ENCODE results near the gene PPIL6.

Gene PPIL6

DNA sequence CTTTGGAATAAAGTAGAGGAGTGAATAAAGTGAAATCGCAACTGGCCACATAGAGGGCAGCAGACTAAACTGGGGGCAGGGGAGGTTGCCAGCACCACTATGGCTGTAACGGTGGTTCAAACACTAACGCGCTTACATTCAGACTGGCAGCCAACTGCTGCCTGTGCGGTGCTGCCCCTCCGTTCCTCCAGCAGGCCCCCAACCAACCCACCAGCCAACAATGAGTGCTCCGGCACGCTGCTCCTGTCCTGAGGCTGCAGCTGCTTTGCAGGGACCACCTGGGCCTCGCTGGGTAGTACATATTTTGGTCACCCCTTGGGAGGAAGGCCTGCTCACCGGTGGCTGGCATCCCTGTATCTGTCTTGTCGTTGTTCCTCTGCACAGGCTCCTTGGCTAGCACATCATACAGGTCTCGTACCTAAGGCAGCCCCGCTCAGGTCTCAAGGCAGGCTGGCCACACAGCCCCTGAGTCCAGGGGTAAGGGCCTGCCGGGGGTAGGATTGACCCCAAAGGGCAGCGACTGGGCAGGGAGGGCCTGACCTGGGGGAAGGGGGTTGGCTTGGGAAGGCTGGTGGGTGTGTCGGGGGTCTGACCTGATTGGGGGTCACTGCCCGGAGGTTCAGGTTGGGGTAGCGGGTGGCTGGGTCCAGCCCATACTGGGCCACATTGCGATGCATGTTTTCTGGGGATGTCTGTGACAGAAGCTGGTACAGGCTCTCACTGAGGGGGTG lies 8.8 kb upstream of the PPIL6 start:
- no peak for DNase-seq (ENCODE audit: low read depth, low spot score)

- DNase-seq (ENCODE audit: low read depth, low spot score): no peak
Measured at GRCh38 chr6:109448615-109449014, 8.2 kb upstream of the PPIL6 start.

DNA sequence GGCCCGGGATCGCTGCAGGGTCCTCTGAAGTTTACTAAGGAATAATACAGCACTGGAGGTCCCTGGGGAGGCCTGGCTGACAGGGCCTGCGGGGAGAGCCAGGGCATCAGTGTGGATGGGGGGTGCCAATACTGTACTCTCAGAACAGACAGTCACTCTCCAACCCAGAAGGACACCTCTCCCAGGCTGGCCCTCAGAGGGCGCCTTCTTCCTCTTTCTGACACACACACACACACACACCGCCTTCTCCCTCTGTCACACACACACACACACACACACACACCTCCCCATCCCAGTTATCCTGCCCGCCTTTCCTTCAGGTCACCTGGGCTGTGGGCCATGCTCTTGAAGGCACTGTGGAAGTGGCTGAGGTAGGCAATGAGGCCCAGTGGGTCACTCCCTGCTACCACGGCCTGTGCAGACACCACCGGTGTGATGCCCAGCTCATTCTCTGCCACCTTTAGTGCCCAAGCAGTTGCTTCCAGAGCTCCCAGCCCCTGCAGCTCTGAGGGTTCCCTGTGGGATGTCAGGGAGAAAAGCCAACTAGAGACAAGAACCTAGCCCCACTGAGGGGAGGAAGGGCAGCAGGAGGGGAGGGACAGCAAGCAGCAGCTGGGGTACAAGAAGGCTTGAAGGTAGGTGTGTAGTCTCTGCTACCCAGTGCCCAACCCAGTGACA lies 7.6 kb upstream of the PPIL6 start:
- DNase-seq (ENCODE audit: low read depth, low spot score): peak; percentile 26

- DNase-seq (ENCODE audit: low read depth, low spot score): no peak
Measured at GRCh38 chr6:109447087-109447486, 6.7 kb upstream of the PPIL6 start.

DNA sequence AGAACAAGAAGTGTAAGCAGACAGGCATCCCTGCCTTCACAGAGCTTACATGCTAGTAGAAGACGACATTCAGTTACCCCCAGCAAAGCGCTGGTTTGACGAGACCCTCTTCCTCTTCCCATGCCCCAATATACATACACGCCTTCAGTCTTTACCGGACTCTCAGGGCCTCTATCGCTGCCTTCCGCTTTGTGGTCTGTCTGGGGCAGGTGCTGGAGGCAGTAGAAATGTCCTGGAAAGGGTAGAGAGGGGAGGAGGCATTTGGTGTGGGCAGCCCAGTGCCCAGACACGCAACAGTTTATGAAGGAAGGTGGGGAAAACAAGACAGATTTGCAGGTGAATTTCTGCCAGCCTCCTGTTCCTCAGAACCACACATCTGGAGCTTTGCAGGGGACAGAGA lies 6.1 kb upstream of the PPIL6 start:
- DNase-seq (ENCODE audit: low read depth, low spot score): no peak

- DNase-seq (ENCODE audit: low read depth, low spot score): no peak
Measured at GRCh38 chr6:109446072-109446471, 5.6 kb upstream of the PPIL6 start.

- DNase-seq (ENCODE audit: low read depth, low spot score): no peak
Measured at GRCh38 chr6:109445382-109445781, 5.0 kb upstream of the PPIL6 start.

DNA sequence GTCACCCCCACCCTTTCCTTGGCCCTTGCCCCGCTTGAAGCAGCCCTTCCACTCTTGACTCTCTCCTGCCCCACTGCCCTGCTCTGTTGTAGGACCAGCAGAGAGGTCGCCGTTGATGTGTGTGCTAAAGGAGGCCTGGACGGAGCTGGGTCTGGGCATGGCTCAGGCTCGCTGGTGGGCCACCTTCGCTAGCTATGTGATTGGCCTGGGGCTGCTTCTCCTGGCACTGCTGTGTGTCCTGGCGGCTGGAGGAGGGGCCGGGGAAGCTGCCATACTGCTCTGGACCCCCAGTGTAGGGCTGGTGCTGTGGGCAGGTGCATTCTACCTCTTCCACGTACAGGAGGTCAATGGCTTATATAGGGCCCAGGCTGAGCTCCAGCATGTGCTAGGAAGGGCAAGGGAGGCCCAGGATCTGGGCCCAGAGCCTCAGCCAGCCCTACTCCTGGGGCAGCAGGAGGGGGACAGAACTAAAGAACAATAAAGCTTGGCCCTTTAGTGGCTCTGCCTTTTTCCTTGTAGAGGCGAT lies 3.1 kb upstream of the PPIL6 start:
- DNase-seq (ENCODE audit: low read depth, low spot score): no peak

GRCh38 chr6:109442393-109442924 lies 2.0 kb upstream of the PPIL6 start:
- no peak for DNase-seq (ENCODE audit: low read depth, low spot score)

DNA sequence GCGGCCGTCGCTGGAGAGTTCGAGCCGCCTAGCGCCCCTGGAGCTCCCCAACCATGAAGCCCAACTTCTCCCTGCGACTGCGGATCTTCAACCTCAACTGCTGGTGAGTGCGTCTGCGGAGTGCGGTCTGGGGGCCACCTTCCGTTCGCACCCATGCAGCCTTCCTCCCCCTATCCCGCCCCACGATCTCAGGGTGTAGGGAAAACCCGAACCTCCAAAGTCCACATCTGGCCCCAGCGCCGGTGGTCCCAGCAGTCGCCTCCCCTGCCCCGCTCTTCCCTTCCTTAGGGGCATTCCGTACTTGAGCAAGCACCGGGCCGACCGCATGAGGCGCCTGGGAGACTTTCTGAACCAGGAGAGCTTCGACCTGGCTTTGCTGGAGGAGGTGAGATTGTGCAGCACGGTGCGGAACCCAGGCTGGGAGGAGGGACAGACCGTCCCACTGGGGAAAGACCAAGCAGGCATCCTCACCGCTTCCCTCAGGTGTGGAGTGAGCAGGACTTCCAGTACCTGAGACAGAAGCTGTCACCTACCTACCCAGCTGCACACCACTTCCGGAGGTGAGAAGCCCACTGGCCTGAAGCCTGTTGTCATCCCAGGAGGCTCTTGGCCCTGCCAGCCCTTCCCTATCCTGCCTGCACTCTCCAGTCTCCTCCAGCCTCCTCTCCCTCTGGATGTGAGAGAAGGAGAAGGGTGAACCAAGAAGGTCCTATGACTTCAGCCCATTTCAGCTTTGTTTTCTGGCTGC lies 815 bp upstream of the PPIL6 start:
- DNase-seq (ENCODE audit: low read depth, low spot score): peak; percentile 80

GRCh38 chr6:109436041-109436440 lies 4.4 kb downstream of the PPIL6 start:
- no peak for DNase-seq (ENCODE audit: low read depth, low spot score)

DNA sequence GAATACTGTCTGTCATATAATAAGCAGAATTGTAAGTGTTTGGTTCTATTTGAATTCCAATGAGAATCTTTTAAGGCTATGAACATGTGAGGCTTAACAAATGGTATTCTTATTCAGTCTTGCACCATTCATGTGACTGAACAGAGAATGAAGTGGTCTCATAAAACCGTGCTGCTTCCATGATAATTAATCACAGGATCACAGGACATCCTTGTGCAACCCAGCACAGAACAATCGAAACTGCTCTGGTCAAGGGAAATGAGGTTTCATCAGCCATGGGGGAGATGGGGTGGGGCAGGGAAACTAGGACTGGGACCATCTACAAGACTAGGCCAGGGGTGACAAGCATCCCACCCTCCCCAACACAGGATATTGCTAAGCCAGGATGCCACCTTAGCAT lies 6.0 kb downstream of the PPIL6 start:
- no peak for DNase-seq (ENCODE audit: low read depth, low spot score)

GRCh38 chr6:109429496-109429895 lies 10.9 kb downstream of the PPIL6 start:
- DNase-seq (ENCODE audit: low read depth, low spot score): no peak

DNA sequence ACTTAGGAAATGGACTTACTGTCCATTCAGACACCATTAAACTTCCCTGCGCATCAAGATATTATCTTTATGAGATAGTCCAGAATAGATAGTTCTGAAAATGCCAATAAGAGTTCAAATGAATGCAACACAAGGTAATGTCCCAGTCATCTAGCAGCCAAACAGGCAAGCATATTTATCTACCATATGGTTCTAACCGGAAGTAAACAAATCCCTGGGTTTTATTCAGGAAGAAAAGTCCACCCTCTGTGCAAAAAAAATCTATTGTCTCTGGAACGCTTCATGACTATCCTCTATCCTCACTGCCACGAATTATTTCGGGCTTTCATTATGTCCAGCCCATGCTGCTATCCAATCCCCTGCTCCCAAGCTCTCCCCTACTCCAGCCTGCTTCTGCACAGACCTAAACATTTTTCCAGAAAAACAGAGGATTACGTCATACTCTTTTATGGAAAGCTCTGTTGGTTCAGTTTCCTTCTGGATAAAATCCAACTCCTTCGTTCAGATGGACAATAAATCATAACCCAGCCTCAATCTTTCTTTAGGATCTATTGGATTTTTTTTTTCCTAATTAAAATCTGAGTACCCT lies 11.4 kb downstream of the PPIL6 start:
- no peak for DNase-seq (ENCODE audit: low read depth, low spot score)

DNA sequence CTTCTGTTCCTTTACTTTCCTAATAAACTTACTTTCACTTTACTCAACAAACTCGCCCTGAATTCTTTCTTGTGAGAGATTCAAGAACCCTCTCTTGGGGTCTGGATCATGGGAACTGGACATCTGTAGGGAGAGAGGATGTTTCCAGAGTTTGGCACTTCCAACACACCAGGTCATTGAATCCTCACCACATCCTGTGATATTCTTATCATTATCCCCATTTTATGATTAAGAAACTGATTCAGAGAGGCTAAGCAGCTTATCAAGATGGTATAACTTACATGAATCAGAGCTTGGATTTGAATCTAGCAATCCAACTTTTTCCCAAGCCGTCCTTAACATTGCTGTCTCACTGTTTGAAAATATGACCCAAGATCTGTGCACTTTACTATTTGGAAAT lies 15.5 kb downstream of the PPIL6 start:
- DNase-seq (ENCODE audit: low read depth, low spot score): no peak

GRCh38 chr6:109421184-109421583 lies 19.2 kb downstream of the PPIL6 start:
- no peak for DNase-seq (ENCODE audit: low read depth, low spot score)

- no peak for DNase-seq (ENCODE audit: low read depth, low spot score)
Measured at GRCh38 chr6:109420751-109421150, 19.7 kb downstream of the PPIL6 start.

DNA sequence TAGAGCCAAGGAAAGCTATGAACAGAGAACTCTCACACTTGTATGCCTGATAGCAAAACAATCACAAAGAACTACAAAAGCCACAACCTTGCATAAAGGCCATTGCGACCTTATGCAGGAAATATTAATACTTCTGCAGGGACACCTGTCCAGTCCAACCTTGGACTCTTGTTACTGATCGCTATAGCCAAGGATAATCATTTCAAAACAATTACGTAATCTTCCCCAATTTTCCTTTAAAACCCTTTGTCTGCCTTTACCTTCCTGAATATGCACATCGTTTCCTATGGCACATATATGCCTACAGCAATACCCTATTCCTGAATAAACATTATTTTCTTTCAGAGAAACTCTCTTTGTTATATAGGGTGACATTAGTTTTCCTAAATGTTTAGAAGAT lies 22.8 kb downstream of the PPIL6 start:
- DNase-seq (ENCODE audit: low read depth, low spot score): no peak

DNA sequence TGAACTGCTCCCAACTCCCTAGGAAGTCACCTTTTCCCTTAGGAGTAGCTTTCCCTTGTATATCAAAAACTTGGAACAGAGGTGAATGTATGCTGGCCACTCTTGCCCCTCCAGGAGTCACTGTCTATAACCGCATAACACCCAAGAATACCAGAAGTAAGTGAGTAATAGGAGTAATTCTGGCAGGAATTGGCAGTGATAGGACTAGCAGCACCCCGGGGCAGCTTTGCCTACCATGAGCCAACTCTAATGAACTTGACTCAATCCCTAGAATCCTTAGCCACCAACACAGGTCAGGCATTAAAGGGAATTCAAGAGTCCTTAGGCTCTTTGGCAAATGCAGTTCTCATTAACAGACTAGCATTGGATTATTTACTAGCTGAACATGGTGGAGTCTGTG lies 29.4 kb downstream of the PPIL6 start:
- no peak for DNase-seq (ENCODE audit: low read depth, low spot score)

GRCh38 chr6:109406196-109406595 lies 34.2 kb downstream of the PPIL6 start:
- no peak for DNase-seq (ENCODE audit: low read depth, low spot score)

DNA sequence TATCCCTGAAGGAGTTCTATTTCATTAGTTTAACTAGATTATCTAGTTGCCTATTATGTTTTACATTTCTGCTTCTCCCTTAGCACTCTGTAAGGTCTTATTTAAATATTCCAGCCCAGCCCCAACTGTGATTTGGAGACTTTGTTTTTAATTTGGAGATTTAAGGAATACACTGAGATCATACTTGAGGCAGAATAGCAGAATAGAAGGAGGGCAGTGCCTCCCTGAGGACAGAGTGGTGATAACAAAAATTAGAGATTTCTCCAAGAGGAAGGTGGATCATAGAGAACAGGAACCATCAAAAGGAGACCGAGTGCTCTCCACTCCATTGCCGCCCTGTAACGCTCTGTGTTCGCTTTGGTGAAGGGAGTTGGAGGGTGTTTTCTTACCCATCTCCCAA lies 43.4 kb downstream of the PPIL6 start:
- no peak for DNase-seq (ENCODE audit: low read depth, low spot score)

Data from ELF-1 (cell line).